ENCODE results near the gene BHLHE40.
A peak's percentile ranks its signal among the peaks of the same experiment; 100 is the strongest.

BHLHE40 gene

GRCh38 chr3:4983739-4984510 is 4.7 kb downstream of the BHLHE40 start:
- DNase-seq (ENCODE audit: low read depth in 2 of 2): peak; percentile 57 to 60

- no peak for DNase-seq (ENCODE audit: low read depth in 2 of 2)
Observed at GRCh38 chr3:4984511-4984864, 5.3 kb downstream of the BHLHE40 start.

GRCh38 chr3:4985330-4986174 is 6.3 kb downstream of the BHLHE40 start:
- no peak for DNase-seq (ENCODE audit: low read depth in 2 of 2)

GRCh38 chr3:4986175-4986781 is 7.0 kb downstream of the BHLHE40 start:
- DNase-seq (ENCODE audit: low read depth in 2 of 2): no peak

GRCh38 chr3:4986782-4987537 is 7.7 kb downstream of the BHLHE40 start:
- peak; percentile 52 to 55 for DNase-seq (ENCODE audit: low read depth in 2 of 2)

- DNase-seq (ENCODE audit: low read depth in 2 of 2): no peak
Observed at GRCh38 chr3:4987538-4988296, 8.5 kb downstream of the BHLHE40 start.

DNA sequence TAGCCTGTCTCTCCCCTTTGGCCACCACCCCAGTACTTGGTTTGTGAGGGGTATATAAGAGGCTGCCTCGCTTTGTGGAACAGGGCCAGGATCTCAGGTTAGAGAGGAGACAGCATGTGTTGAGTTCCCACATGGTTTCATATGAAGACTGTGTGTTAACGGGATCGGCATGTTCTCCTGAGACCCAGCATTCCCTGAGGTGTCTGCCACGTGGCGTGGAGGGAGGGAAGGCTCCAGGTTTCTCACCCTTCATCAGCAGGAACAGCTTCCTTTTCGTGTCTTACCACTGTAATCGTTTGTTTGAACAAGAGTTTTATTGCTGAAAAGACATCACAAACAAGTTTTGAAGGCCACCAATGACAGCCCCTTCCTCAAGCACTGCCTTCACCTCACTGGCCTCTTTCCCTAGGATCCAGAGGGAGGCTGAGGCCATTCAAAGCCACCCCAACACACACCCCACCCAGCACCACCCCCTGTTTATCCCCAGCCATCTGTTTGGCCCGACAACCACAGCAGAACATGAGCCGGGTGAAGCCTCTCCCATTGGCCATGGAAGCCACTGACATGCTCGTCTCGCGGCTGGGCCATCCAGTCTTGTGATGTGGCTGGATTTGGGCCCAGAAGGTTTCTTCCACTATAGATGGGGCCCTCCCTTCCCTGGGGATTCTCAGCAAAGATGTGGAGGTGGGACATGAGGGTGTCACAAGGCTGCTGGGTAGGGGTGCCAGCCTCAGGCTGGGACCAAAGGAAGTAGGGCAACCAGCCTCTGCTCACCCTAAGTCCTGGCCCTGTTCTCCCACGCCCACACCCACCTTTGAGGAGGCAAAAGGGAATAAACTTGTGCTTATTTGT is 10.0 kb downstream of the BHLHE40 start:
- no peak for DNase-seq (ENCODE audit: low read depth in 2 of 2)

DNA sequence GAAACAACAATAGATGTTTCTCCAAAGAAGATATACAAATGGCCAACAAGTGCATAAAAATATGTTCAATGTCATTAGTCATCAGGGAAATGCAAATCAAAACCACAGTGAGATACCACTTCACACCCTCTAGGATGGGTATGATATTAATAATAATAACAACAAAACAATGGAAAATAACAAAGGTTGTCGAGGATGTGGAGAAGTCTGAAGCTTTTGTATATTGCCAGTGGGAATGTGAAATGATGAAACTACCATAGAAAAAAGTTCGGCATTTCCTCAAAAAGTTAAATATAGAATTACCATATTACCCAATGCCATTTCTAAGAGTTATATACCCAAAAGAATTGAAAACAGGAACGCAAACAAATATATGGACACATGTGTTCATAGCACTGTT is 10.8 kb downstream of the BHLHE40 start:
- DNase-seq (ENCODE audit: low read depth in 2 of 2): no peak

DNA sequence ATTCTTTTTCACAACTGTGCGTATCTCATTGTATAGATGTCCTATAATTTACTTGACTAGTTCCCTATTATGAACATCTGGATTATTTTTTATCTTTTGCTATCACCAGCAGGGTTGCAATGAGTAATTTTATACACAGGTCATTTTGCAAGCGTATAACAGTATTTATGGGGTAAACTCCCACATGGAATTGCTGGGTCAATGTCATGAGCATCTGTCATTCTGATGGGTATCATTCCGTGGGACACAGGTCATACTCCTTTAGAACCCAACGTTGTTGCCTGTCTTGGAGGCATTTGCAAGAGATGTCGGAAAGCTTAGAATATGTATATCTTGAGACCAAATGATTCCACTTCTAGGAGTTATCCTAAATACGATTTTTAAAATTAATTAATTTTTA is 12.9 kb downstream of the BHLHE40 start:
- no peak for DNase-seq (ENCODE audit: low read depth in 2 of 2)

GRCh38 chr3:4993276-4994143 is 14.3 kb downstream of the BHLHE40 start:
- DNase-seq (ENCODE audit: low read depth in 2 of 2): no peak

DNA sequence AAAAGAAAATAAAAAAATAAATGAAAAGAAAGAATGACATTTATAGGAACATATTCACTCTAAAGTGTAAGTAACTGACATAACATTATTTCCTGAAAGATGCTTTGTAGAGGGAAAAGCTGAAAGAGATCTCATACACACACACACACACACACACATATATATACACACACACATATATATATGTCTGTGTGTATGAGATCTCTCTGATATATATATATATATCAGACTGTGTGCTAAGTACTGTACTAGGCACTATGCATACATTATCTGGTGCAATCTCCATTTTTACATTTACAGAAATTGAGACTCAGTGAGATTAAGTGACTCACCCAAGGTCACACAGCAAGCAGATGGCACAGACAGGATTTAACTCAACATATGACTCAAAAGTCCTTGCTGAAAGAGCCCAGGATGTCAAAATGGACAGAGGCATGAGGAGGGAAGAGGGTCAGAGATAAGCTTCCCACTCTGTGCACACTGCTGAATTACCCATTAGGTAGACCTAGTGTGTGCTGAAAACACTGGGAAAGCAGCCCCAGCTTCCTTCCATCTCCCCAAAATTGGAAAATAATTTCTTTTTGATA is 15.0 kb downstream of the BHLHE40 start:
- DNase-seq (ENCODE audit: low read depth in 2 of 2): no peak

DNA sequence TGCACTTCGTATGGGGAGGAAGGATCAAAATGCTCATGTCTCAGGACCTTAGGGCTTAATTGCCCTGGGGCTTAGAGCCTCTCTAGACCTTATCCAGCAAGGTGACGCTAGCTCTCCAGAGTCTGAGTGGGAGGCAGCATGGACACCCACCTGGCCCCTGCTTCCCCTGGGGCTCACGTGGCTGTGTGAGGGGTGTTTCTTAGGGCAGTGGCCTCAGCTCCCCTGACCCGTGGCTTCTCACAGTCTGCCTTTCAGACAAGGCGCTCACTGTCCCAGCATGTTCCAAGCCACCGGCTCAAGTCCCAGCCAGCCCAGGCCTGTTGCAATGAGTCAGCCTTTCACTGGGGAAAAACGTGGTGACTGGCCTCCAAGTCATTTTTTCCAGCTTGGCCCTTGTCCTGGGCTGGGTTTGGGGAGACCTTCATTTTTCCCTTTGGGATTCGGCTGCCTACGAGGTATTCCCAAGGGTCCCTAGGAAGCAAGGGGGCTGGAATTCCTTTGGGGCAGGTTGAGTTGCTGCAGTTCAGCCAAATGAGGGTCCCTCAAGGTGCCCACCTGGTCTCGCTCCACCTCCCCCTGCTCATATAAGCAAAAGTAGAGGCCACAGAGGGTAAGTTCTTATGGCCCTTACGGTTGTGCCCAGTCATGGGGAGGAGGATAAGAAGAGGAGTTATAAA is 15.7 kb downstream of the BHLHE40 start:
- no peak for DNase-seq (ENCODE audit: low read depth in 2 of 2)

- DNase-seq (ENCODE audit: low read depth in 2 of 2): no peak
Observed at GRCh38 chr3:4995500-4996053, 16.3 kb downstream of the BHLHE40 start.

- DNase-seq (ENCODE audit: low read depth in 2 of 2): no peak
Observed at GRCh38 chr3:4996223-4996765, 17.1 kb downstream of the BHLHE40 start.

DNA sequence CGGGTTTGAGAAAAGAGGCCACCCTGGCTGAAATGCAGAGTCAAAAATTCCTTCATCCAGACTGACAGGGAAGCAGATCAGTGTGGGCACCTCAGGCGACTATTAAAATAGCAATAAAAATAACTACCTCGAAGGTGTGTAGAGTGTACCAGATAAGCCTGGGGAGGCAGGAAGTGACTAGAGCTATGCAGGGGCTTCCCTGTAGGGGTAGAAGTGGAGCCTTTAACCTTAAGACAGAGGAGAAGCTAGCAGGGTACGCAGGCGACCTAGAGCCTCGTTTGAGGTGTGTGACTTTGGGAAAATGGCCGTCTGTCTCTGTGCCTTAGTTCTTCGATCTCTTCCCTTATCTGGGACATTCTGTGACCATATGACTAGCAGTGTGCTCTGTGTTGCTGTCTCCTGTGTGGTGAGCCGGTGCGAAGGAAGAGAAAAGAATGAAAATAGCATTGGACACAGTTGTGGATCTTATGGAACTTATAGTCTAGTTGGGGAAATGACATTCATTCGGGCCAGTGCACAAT is 17.6 kb downstream of the BHLHE40 start:
- DNase-seq (ENCODE audit: low read depth in 2 of 2): no peak

DNA sequence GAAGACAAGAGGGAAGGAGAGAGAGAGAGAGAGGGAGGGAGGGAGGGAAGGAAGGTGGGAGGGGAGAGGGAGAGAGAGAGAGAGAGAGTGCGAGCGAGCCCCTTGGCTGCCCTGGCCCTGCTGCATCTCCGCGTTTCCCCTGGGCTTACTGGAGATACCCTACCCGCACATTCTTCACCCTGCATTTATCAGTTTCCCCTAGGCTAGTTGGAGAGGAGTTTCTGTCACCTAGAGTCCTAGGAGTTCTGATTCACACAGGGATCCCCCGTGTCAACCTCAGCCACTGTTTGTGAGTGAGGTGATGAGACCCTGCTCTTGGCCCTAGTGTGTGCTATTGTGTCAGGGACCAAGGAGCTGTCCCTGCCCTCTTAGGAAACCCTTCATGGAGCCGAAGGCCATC is 18.7 kb downstream of the BHLHE40 start:
- DNase-seq (ENCODE audit: low read depth in 2 of 2): no peak

GRCh38 chr3:4999531-5000184 is 20.4 kb downstream of the BHLHE40 start:
- DNase-seq (ENCODE audit: low read depth in 2 of 2): no peak

All from stimulated activated CD8-positive, alpha-beta memory T cell treated with anti-CD3 and anti-CD28 coated beads, Interleukin-7, amount 100 ng/mL, for 1 hour (primary cell).